Skeletal muscle satellite cell (primary cell): ENCODE measurements around the gene PIP5K1B.

Experiments used
- H3K27me3 ChIP-seq: 2 replicates; pipeline ENCODE4 v1.7.0; 2013; ENCODE audit warnings: low read length; ENCODE audit not compliant: control insufficient read depth, insufficient read depth
- H3K36me3 ChIP-seq: 2 replicates; pipeline ENCODE4 v1.7.0; 2013; ENCODE audit warnings: mild to moderate bottlenecking, control low read depth, low read length; ENCODE audit not compliant: insufficient read depth
- H3K4me1 ChIP-seq: 2 replicates; pipeline ENCODE4 v1.7.0; 2013; ENCODE audit warnings: low read length; ENCODE audit not compliant: control insufficient read depth, insufficient read depth
- H3K4me2 ChIP-seq: 2 replicates; pipeline ENCODE4 v1.7.0; 2013; ENCODE audit warnings: mild to moderate bottlenecking, low read length
- H3K4me3 ChIP-seq: 2 replicates; pipeline ENCODE4 v1.7.0; 2013; ENCODE audit warnings: low read length
- H3K9ac ChIP-seq: 2 replicates; pipeline ENCODE4 v1.7.0; 2013; ENCODE audit warnings: mild to moderate bottlenecking, low read depth, low read length, moderate library complexity
- H3K9me3 ChIP-seq: replicated peaks from 2 replicates; pipeline ENCODE4 v1.7.0; 2013; ENCODE audit warnings: mild to moderate bottlenecking, control low read depth, low read length

Gene PIP5K1B

GRCh38 chr9:68825762-68826472 is 120.9 kb downstream of the PIP5K1B start:
- Histone ChIP-seq H3K36me3 (no peaks in the 10 kb centered on the region), H3K9ac (no peak overlapping the region), H3K9me3 (no peaks in the 10 kb centered on the region), H3K4me3 (no peak overlapping the region), H3K4me1 (no peaks in the 10 kb centered on the region), H3K4me2 (no peak overlapping the region), H3K27me3 (peaks cover 7% of the 10 kb centered on the region)

- peaks cover 4% of the 10 kb centered on the region for H3K27me3 ChIP-seq
- H3K36me3 ChIP-seq, result no peaks in the 10 kb centered on the region
- H3K9ac ChIP-seq, result no peak overlapping the region
- no peaks in the 10 kb centered on the region for H3K9me3 ChIP-seq
- H3K4me2 ChIP-seq, result no peak overlapping the region
- no peaks in the 10 kb centered on the region for H3K4me1 ChIP-seq
- no peak overlapping the region for H3K4me3 ChIP-seq
Observed at GRCh38 chr9:68827837-68828744, 123.1 kb downstream of the PIP5K1B start.

- no peaks in the 10 kb centered on the region for H3K4me1 ChIP-seq
Observed at GRCh38 chr9:68832101-68832500, 127.1 kb downstream of the PIP5K1B start.

DNA sequence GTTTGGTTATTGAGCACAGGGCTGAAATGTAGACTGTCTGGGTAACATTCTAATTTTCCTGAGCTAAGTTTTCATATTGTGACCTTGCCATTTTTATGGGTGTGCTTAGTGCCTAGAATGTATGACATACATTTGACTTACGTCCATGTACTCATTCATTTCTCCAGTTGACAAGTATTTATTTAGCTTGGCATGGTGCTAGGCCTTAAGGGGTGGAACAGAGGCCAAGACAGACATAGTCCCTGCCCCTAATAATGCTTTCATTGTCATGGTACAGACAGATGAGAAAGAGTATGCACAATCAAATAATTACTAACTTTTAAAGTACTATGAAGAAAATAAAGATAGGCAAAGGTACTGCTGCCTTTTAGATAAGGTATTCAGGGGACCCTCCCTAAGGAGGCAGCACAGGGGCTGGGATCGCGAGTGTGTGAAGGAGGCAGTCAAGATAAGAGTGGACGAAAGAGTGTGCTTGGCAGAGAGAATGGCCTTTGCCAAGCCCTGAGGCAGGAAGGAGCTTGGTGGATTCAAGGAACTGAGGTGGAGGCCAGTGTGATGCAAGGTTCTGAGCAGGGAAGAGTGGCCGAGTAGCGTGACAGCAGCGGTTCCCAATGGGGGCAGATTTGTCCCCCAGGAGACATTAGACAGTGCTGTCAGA is 128.0 kb downstream of the PIP5K1B start:
- Histone ChIP-seq H3K36me3 (no peaks in the 10 kb centered on the region), H3K4me3 (no peak overlapping the region), H3K9ac (no peak overlapping the region), H3K27me3 (peaks cover 4% of the 10 kb centered on the region), H3K4me1 (no peaks in the 10 kb centered on the region), H3K9me3 (no peaks in the 10 kb centered on the region), H3K4me2 (no peak overlapping the region)

More at GRCh38 chr9:68832101-68832500, 127.1 kb downstream of the PIP5K1B start:
- Histone ChIP-seq H3K9me3 (no peaks in the 10 kb centered on the region), H3K36me3 (no peaks in the 10 kb centered on the region), H3K4me3 (no peak overlapping the region), H3K27me3 (peaks cover 4% of the 10 kb centered on the region), H3K9ac (no peak overlapping the region), H3K4me2 (no peak overlapping the region)

- no peak overlapping the region for H3K9ac ChIP-seq
- H3K4me2 ChIP-seq, result no peak overlapping the region
- H3K9me3 ChIP-seq, result no peaks in the 10 kb centered on the region
- no peaks in the 10 kb centered on the region for H3K4me1 ChIP-seq
- no peak overlapping the region for H3K4me3 ChIP-seq
- no peaks in the 10 kb centered on the region for H3K36me3 ChIP-seq
- peaks cover 2% of the 10 kb centered on the region for H3K27me3 ChIP-seq
Observed at GRCh38 chr9:68834931-68835520, 130.0 kb downstream of the PIP5K1B start.

- H3K4me2 ChIP-seq, result no peak overlapping the region
- no peaks in the 10 kb centered on the region for H3K4me1 ChIP-seq
- no peak overlapping the region for H3K4me3 ChIP-seq
- no peaks in the 10 kb centered on the region for H3K9me3 ChIP-seq
- no peak overlapping the region for H3K9ac ChIP-seq
- no peaks in the 10 kb centered on the region for H3K36me3 ChIP-seq
- no peaks in the 10 kb centered on the region for H3K27me3 ChIP-seq
Observed at GRCh38 chr9:68836788-68837187, 131.7 kb downstream of the PIP5K1B start.

- H3K9ac ChIP-seq, result no peak overlapping the region
- H3K4me1 ChIP-seq, result no peaks in the 10 kb centered on the region
- no peak overlapping the region for H3K4me3 ChIP-seq
- no peaks in the 10 kb centered on the region for H3K27me3 ChIP-seq
- no peaks in the 10 kb centered on the region for H3K36me3 ChIP-seq
- H3K4me2 ChIP-seq, result no peak overlapping the region
- H3K9me3 ChIP-seq, result no peaks in the 10 kb centered on the region
Observed at GRCh38 chr9:68838245-68838644, 133.2 kb downstream of the PIP5K1B start.

- no peak overlapping the region for H3K4me2 ChIP-seq
- no peaks in the 10 kb centered on the region for H3K36me3 ChIP-seq
- no peak overlapping the region for H3K9ac ChIP-seq
- no peaks in the 10 kb centered on the region for H3K27me3 ChIP-seq
- H3K4me1 ChIP-seq, result no peaks in the 10 kb centered on the region
- H3K9me3 ChIP-seq, result no peaks in the 10 kb centered on the region
- H3K4me3 ChIP-seq, result no peak overlapping the region
Observed at GRCh38 chr9:68841276-68842052, 136.4 kb downstream of the PIP5K1B start.

- Histone ChIP-seq H3K9ac (no peak overlapping the region), H3K4me2 (no peak overlapping the region), H3K4me1 (no peaks in the 10 kb centered on the region), H3K27me3 (no peaks in the 10 kb centered on the region), H3K4me3 (no peak overlapping the region), H3K9me3 (no peaks in the 10 kb centered on the region), H3K36me3 (no peaks in the 10 kb centered on the region)
Observed at GRCh38 chr9:68842568-68842967, 137.5 kb downstream of the PIP5K1B start.

- H3K36me3 ChIP-seq, result no peaks in the 10 kb centered on the region
- H3K4me1 ChIP-seq, result no peaks in the 10 kb centered on the region
- no peak overlapping the region for H3K9ac ChIP-seq
- no peaks in the 10 kb centered on the region for H3K27me3 ChIP-seq
- no peaks in the 10 kb centered on the region for H3K9me3 ChIP-seq
- H3K4me2 ChIP-seq, result no peak overlapping the region
- H3K4me3 ChIP-seq, result no peak overlapping the region
Observed at GRCh38 chr9:68843239-68843638, 138.2 kb downstream of the PIP5K1B start.
